GM12891 (cell line): ENCODE results near the gene HEATR5A. TPM values are rescaled to one million over a fixed set of nuclear protein-coding genes. Genes with fewer than 3 reads are reported as not detected.
"Not testable (repeated sequence)": the region's sequence is repeated elsewhere in the genome, so short reads cannot be mapped to it uniquely, and the experiment has no call there.

Experiments
- DNase-seq: peaks from one replicate; pipeline ENCODE4 v3.0.0; 2011; ENCODE audit warnings: low spot score; ENCODE audit not compliant: insufficient read length
- FAIRE-seq: peaks from 2 replicates; lab custom pipeline; 2011; peaks lifted over from hg19 to GRCh38; lab: Jason Lieb, UNC
- PAX5 ChIP-seq: IDR thresholded peaks from 2 replicates; pipeline ENCODE4 v1.6.1; 2011; ENCODE audit warnings: low read length, moderate library complexity, mild to moderate bottlenecking; ENCODE audit not compliant: insufficient read depth, severe bottlenecking
- POLR2A ChIP-seq: IDR thresholded peaks from 2 replicates; pipeline ENCODE4 v1.6.1; 2011; ENCODE audit warnings: low read depth, low read length, control low read depth
- POLR2AphosphoS5 ChIP-seq: IDR thresholded peaks from 2 replicates; pipeline ENCODE4 v1.6.1; 2011; ENCODE audit warnings: low read depth, low read length, control low read depth
- POU2F2 ChIP-seq: IDR thresholded peaks from 2 replicates; pipeline ENCODE4 v1.6.1; 2011; ENCODE audit warnings: low read depth, mild to moderate bottlenecking, control low read depth, low read length, moderate library complexity
- SPI1 ChIP-seq: IDR thresholded peaks from 2 replicates; pipeline ENCODE4 v1.6.1; 2011; ENCODE audit warnings: low read depth, low read length, control low read depth
- TAF1 ChIP-seq: IDR thresholded peaks from 2 replicates; pipeline ENCODE4 v1.6.1; 2011; ENCODE audit warnings: low read depth, low read length, control low read depth
- polyA plus RNA-seq: library from polyadenylated mRNA; unstranded; fragments of >200 nt; gene quantifications from one replicate; pipeline ENCODE4 v1.2.1, GENCODE V29; 2012; ENCODE audit warnings: low read depth, missing spikeins, inconsistent platforms; ENCODE audit not compliant: missing spikeins

The HEATR5A gene
- polyA plus RNA-seq, result 3.3 TPM

- TF ChIP-seq POLR2A (peak; percentile 96), SPI1 (no peak), POU2F2 (peak; percentile 85), TAF1 (peak; percentile 89), PAX5 (peak; percentile 63), POLR2AphosphoS5 (peak; percentile 95)
- peak; percentile 95 for FAIRE-seq
- DNase-seq, result peak; percentile 84
Measured at GRCh38 chr14:31420319-31421111, at the start of gene HEATR5A. TSS of gene HEATR5A (minus strand) at chr14:31420550. CDS start at chr14:31402975, 17,575 bp downstream.

GRCh38 chr14:31466554-31466953 is 46.2 kb upstream of the HEATR5A start:
- no peak for DNase-seq
- FAIRE-seq, result no peak
- TF ChIP-seq TAF1, result no peak
- no peak for TF ChIP-seq POLR2A
- TF ChIP-seq POU2F2, result no peak
- no peak for TF ChIP-seq SPI1
- no peak for TF ChIP-seq POLR2AphosphoS5
- no peak for TF ChIP-seq PAX5

GRCh38 chr14:31465111-31465510 is 44.8 kb upstream of the HEATR5A start:
- FAIRE-seq (no peak), DNase-seq (no peak)
- TF ChIP-seq TAF1 (no peak), POLR2A (no peak)

DNA sequence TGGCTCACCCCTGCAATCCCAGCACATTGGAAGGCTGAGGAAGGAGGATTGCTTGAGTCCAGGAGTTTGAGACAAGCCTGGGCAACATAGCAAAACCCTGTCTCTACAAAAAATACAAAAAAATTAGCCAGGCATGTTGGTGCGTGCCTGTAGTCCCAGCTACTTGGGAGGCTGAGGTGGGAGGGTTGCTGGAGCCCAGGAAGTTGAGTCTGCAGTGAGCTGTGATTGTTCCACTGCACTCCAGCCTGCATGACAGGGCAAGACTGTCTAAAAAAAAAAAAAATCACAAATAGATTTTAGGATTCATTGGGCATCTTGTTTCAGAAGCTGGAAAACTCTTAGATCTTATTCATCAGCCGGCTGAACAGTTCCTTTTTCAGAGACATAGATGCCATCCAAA is 42.1 kb upstream of the HEATR5A start:
- not testable (repeated sequence) for FAIRE-seq, DNase-seq

GRCh38 chr14:31461545-31461944 is 41.2 kb upstream of the HEATR5A start:
- TF ChIP-seq POU2F2 (no peak), SPI1 (no peak), PAX5 (no peak), POLR2AphosphoS5 (no peak), POLR2A (no peak), TAF1 (no peak)
- no peak for DNase-seq
- FAIRE-seq, result no peak

DNA sequence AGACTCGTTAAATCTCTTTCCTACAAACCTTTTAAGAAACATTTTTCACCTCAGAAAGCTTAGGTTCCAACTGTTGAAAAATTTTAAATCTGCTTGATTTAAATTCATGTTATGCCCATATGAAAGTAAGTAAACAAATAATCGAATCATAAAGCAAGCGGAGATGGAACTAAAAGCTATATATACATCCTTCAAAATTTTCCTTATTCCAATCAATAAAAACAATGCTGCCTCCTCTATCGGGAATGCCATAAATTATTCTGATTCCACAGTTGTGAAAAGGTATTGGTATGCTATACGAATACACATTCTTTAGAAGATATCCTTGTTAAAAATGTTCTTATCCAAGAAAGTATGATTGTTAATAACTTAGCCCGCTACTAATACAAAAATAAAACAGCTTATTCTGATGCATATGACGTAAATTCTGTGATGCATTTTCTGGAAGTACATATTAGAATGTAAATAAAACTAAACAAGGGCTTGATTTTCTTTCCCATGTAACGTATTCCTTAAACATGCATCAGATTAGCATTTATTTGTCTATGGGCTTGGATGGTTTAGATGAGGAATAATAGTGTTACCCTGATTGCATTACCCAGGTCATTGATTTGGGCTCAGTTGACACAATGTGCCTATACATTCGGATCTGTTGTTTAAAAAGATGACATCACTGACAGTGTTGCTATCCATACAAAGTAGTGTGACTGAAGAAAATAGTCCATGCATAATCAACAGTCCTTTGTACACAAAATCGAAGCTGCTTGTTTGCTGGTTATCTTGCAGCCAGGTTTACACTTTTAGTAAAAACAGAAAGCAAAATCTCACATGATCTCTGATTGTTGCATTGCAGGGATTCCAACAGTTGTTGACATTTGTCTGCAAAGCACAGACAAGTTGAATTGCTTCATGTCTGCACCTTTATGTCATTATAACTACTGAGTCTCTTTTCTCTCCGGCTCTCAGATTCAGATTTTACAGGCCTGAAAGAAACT is 37.6 kb upstream of the HEATR5A start:
- TF ChIP-seq POU2F2, result no peak
- TF ChIP-seq SPI1, result no peak
- TF ChIP-seq POLR2AphosphoS5, result no peak
- no peak for TF ChIP-seq POLR2A
- DNase-seq (no peak), FAIRE-seq (peak; percentile 81)

DNA sequence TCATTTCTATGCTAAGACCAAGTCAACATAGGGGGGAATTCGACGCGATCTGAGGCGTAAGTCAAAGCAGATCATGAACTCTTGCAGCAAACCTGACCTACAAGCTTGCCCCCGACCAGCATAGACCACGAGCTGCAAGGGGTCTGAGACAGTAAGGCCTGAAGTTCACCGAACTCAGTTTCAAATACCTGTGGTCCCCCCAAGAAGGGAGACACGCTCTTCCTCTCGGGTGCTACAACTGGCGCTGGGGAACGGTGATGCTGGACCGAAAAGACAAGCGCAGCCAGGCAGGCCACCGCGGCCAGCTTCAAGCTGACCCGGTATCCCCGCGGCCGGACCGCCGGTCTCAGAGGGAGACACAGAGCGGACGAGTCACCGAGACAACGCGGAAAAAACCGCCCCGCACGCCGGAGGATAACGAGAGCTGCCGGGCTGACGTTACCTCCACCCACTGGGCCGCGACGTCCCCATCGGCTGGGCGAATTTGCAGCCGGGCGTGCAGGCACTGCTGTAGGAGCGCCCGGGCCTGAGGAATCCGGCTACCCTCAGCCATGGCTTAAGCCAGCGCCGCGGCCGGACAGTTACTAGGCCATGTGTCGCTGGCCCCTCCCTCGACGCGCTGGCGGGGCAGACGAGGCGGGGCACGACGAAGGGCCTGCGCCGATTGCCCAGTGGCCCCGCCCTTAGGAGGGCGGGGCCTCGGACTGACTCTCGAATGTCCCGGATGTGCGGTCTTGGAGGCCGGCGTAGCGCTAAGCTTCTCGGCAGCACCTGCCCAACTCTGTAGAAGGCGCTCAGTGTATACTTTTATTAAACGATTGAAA is 36.7 kb upstream of the HEATR5A start, which contains the start of gene DTD2:
Gene DTD2, minus strand, starts transcription at position 666 of the 824 bp plus-strand sequence. Its CDS starts 113 bp downstream, at position 553.
- FAIRE-seq (peak; percentile 95), DNase-seq (peak; percentile 83)
- TF ChIP-seq POLR2A, result peak; percentile 89
- peak; percentile 80 for TF ChIP-seq POLR2AphosphoS5
- TF ChIP-seq SPI1, result no peak
- TF ChIP-seq TAF1, result 0 out of 2 replicates have a peak, but pooled peaks have one; percentile 59
- TF ChIP-seq PAX5, result no peak
- TF ChIP-seq POU2F2, result 0 out of 2 replicates have a peak, but pooled peaks have one; percentile 44

- TF ChIP-seq SPI1, result no peak
- TF ChIP-seq PAX5, result no peak
- DNase-seq, result no peak
- FAIRE-seq, result peak; percentile 41
Measured at GRCh38 chr14:31449971-31450610, 29.7 kb upstream of the HEATR5A start.

DNA sequence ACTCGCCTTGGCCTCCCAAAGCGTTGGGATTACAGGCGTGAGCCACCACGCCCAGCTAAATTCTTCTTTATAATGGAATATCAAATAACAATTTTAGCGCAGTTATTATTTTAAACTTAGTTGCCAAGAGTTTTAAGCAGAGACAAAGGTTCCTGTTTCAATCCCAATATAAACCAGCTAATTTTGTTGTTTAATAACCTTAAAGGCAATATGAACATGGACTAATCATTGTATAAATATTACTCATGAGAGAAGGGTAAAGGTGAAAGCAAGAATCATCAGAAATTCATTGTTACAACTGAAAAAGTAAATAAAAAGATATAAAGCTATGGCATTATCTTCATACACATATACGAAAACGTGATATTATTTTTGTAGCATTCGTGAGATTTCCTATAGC is 28.8 kb upstream of the HEATR5A start:
- FAIRE-seq, result no peak
- DNase-seq, result no peak
- TF ChIP-seq POLR2AphosphoS5 (no peak), POLR2A (no peak), TAF1 (no peak), POU2F2 (no peak), SPI1 (no peak)
